GM18868 (cell line): ENCODE data around the gene THOC6.

ENCODE experiments used
- ATAC-seq: cut with Tn5 transposase; IDR thresholded peaks from one replicate; pipeline ENCODE4 v1.9.1; 2021; ENCODE audit warnings: mild to moderate bottlenecking, moderate library complexity; ENCODE audit not compliant: unreplicated experiment

Gene THOC6

GRCh38 chr16:3023669-3024478 lies at the start of gene THOC6, which contains the start of gene HCFC1R1:
Gene THOC6, plus strand, starts transcription at chr16:3024035. Its CDS starts 292 bp downstream, at chr16:3024327.
Gene HCFC1R1, minus strand, starts transcription at chr16:3023942. Its CDS starts 1 bp downstream, at chr16:3023941.
- ATAC-seq = peak; percentile 78

GRCh38 chr16:2974319-2975056 lies 49.3 kb upstream of the THOC6 start:
- no peak for ATAC-seq

- ATAC-seq = no peak
Measured at GRCh38 chr16:2975161-2975795, 48.6 kb upstream of the THOC6 start.

DNA sequence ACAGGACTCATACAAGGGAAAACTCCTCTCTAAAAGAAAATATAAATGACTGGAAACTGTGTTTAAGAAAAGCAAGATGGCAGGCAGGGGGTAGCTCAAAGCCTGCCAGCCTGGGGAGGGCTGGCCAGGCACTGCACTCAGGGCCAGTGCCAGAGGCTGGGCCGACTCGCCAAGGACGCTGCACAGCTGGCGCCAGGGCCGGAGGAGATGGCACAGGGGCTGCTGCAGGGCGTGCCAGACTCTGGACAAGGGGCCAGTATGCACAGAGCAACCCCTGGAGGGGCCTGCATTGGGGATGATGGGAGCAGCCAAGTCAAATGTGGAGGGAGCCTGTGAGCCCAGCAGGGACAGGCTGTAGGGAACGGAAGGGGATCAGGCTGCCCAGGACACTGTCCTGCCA lies 47.6 kb upstream of the THOC6 start:
- no peak for ATAC-seq

DNA sequence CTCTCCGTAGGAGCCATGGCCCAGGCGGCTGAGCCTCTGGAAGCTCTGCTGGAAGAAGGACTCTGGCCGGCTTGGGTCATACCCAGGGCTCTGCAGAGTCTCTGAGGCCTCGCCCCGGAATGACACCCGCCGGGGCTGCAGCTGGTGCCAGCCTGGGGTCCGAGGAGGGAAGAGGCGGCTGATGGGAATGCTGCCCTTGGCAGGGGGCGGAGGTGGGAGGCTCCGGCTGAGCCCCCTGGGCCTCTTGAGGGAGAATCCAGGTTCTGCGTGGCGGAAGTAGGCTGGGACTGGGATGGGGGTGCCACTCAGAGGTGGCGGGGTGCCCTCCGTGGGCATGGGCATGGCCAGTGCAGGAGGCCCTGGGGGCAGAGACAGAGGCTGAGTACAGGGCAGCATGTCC lies 47.2 kb upstream of the THOC6 start:
- no peak for ATAC-seq

DNA sequence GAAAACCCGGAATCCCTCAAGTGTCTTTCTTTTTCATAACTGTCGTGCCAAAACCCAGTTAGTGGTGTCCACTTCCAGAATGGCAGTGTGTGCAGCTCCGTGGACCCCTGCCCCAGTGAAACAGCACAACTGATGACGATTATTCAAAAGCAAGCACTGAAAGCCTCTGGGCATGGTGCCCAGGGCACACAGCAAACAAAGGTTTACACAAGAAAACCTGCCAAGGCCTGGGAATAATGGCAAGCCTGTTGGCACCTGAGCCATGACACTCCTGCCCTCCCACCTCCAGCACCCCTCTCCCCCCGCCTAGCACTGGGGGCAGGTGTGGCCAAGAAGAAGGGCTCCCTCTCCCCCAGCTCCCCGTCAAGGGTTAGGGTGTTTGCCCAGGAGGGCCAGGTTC lies 46.4 kb upstream of the THOC6 start:
- no peak for ATAC-seq

GRCh38 chr16:2979669-2980226 lies 44.1 kb upstream of the THOC6 start:
- ATAC-seq = peak; percentile 5

DNA sequence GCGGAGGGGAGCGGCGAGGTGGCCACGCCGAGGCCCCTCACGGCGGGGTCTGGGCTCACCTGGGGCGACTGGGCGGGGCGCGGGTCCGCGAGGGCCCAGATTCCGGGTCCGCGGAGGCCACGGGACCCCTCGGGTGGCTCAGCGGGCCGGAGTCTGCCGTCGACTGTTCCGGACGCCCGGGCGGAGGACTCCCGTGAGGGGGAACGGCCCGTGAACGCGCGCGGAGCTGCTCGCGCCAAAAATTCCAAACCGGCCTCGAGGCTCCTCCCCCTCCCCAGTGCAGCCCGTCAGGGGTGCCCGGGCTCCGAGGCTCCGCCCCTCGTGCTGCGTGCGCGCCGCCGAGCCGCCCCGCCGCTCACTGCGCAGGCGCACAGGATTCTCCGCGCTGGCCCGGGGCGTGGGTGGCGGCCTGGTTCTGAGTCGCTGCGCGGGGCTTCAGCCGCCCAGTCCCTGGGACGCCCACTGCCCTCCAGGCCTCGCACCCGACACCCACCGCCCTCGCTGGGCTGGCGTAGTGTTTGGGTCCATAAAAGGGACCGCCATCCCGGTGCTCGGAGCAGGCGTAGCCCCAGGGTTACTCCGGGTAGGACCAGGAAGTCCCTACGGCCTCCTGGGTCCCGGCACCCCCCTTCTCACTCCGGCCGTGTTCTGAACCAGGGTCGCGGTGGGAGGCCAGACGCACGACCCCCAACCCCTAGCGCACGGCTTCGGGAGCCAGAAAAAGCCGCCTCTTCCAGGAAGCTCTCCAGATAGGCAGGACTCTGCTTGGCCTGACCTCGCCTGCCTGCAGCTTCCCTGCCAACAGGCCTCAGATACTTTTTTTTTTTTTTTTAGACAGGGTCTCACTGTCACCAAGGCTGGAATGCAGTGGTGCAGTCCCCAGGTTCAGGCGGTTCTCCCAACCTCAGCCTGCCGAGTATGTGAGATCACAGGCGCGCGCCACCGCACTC lies 43.3 kb upstream of the THOC6 start, which contains the start of gene PKMYT1:
PKMYT1 (minus strand) TSS at position 220 of the 950 bp plus-strand sequence. CDS start 789 bp downstream, outside the sequence.
- peak; percentile 71 for ATAC-seq

DNA sequence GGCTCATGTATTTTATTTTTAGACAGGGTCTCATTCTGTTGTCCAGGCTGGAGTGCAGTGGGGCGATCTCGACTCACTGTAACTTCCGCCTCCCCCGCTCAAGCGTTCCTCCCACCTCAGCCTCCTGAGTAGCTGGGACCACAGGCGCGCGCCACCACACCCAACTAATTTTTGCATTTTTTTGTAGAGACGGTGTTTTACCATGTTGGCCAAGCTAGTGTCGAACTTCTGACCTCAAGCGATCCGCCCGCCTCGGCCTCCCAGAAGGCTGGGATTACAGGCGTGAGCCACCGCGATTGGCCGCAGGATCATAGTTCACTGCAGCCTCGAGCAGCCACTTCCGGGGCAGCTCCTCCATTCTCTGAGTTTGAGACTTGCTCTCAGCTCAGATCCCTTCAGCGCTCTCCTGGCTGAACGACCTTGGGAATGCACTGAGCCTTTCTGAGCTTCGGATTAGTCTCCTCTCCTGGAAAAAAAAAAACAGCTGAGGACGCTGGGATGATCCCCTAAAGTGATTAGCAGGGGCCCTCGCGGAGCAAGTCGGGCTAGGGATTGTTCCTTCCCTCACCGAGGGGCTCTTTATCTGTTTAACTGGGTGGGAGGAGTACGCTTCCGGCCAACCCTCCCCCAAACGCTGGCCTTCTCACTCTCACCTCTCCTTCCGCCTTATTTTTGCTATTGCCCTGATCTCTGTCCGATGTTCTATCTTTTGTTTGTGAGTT lies 42.5 kb upstream of the THOC6 start:
- ATAC-seq = no peak

GRCh38 chr16:2981899-2982250 lies 42.0 kb upstream of the THOC6 start:
- no peak for ATAC-seq

GRCh38 chr16:2982402-2982801 lies 41.4 kb upstream of the THOC6 start:
- ATAC-seq = no peak

DNA sequence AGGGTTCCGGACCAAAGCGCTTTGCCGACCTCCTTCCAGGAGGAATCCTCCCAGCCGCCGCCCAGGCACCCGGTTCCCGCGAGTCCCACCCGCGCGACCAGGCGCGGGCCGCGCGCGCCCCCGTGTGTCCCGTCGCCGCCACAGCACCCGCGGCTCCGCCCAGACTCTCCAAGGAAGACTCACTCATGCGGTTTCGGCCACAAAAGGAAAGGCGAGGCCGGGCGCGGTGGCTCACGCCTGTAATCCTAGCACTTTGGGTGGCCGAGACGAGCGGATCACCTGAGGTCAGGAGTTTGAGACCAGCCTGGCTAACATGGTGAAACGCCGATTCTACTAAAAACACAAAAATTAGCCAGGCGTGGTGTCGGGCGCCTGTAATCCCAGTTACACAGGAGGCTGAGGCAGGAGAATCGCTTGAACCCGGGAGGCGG lies 40.1 kb upstream of the THOC6 start:
- no peak for ATAC-seq

DNA sequence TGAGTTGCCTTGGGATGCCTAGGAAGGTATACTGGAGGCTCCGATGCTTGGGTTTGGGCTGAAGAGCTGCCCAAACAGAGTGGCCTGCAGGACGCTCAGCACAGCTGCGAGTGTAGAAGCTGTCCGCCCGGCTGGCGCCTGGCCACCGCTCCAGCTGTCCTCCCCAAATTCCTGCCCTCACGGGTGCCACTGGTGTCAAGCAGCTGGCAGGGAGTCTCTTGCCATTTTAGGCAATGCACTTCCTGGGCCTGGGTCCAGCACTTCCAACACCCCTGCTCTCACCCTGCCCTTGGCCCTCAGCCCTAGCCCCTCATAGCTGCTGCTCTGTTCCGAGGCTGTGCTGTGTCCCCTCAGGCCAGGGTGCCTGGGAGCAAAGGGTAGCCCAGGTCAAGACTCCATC lies 38.4 kb upstream of the THOC6 start:
- no peak for ATAC-seq

DNA sequence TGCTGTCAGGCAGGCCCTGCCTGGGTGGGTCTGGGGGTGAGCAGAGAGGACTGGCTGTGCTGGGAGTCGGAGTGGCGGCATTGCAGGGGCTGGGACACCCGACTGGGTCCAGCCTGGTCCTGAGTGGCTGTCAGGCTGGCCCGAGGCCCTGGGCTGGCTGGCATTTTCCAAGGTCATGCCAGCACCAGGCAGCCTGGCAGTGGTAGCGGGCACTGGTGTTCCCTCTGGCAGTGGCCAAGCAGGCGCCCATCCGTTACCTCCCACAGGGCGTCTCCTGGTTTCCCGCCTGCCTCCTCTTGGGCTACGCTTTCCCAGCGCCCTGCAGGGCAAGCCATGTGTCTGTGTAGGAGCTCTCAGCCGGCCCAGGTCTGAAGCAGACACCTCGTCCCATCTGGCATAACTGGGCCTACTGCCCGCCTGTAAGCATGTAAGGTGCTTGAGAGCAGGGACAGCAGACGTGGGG lies 37.9 kb upstream of the THOC6 start:
- ATAC-seq = no peak

DNA sequence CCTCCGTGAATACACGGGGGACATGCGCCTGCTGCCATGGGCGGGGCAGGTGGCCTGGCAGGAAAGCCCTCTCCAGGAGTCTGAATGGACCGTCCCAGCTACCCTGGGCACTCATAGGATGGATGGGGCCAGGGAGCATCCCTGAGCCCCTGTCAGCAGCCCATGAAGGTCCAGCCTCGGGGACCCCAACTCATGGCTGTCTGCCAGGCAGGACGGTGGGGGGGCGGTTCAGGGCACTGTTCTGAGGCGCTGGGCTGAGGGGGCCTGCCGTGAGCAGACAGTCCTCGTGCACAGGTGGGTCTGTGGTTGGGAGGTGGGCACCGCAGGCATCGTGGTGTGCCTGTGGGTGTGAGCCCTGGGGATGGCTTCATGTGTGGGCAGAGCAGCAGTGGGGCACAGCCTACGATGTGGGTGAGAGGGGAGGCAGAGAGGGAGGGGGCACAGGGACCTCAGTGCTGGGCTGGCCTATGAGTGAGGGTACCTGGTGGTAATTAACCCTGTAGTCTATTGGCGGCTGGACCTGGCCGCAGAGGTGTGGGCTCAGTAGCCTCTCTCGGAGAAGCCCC lies 37.1 kb upstream of the THOC6 start:
- ATAC-seq = no peak

DNA sequence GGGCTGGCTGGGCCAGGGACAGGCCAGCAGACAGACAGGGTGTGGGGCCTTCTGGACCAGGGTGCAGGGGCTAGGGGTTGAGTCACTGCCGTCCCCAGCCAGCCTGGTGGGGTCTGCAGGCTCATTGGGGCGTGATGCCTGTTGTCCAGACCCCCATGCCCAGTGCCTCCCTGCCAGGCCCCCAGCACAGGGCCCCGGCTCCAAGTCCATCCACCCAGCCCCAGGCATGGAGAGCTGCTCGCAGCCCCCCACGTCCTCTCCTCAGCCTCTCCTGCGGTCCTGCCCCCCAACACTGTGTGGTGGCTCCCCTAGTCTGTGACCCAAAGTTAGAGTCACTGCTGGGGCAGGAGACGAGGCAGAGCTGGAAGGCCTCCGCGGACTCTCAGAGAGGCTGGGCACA lies 36.5 kb upstream of the THOC6 start:
- ATAC-seq = no peak

DNA sequence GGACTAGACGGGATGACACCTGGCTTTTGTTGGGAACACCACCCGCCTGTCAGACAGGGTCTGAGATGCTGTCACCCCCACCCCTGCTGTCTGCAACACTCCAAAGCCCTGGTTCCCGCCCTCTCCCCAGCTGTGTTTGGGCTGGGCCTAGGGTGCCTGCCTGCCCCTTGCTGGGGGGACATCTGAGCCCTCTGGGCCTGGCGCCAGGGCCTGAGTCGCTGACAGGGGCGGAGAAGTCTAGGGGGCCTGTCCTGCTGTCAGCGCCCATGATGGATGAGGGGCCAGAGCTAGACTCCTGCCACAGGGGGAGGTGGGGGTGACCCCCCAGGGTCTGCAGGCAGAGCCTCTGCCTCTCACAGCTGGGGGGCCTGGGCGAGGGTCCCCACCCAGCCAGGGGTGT lies 36.0 kb upstream of the THOC6 start:
- ATAC-seq = no peak

GRCh38 chr16:2988590-2989099 lies 35.2 kb upstream of the THOC6 start:
- ATAC-seq = no peak

DNA sequence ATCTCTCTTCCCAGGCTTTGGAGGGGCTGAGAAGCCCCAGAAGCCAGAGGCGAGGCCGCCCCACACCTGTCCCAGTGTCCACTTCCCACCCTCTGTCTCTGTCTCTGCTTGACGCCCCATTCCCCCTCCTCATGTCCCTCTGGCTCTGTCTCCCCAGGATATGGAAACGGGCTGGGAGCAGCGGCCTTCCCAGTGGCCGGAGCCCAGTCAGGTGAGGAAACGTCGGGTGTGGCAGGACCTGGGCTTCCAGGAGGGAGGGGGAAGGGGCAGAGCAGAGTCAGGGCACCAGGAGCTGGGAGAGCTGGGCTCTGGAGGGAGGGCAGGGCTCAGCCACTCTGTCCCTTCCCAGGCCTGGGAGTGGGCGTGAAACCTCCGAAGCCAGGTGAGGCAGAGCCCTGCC lies 32.9 kb upstream of the THOC6 start:
- ATAC-seq = no peak
